Left cardiac atrium (tissue), 4 donors: Measurements from ENCODE around the gene ZFP62. TPM values are rescaled to one million over a fixed set of nuclear protein-coding genes. Genes with fewer than 3 reads are reported as not detected.
"Not testable (repeated sequence)": the region's sequence is repeated elsewhere in the genome, so short reads cannot be mapped to it uniquely, and the experiment has no call there.

Experiments
- ATAC-seq, 2 donors: fragments of 200-7000 bp; cut with Tn5 transposase; one replicate each; pipeline ENCODE4 v1.9.1; 2020; ENCODE audit warnings: mild to moderate bottlenecking in 2 of 2, moderate library complexity in 2 of 2
- DNase-seq: peaks from one replicate; pipeline ENCODE4 v3.0.0-alpha.2; 2020
- intact Hi-C, 2 donors: fragments of 100-400 bp; cut with DNase I; formaldehyde crosslinking; loops; one replicate each; pipeline versions ENCODE4 v1.14.1 to v1.15.1; 2022 to 2023
- total RNA-seq, 2 donors: library from RNA; stranded (reverse); fragmentation: NEBNext Ultra II Directional; extraction: Animal tissue kit (Norgen Biotek cat#: 25700); gene quantifications; one replicate each; pipeline ENCODE4 v1.2.1, GENCODE V29; 2021
- donor health status: DM: no; HTN: yes; CAD: no.
- donor health status: DM: no; HTN: yes; CAD: no; lungs with severe emphysema.
- donor health status: DM: yes; HTN: yes; CAD: no.
- donor health status: Dilated cardiomyopathy.

ZFP62 gene
- total RNA-seq, 2 donors from 2014 or later, result 14.4 to 16.8 TPM

DNA sequence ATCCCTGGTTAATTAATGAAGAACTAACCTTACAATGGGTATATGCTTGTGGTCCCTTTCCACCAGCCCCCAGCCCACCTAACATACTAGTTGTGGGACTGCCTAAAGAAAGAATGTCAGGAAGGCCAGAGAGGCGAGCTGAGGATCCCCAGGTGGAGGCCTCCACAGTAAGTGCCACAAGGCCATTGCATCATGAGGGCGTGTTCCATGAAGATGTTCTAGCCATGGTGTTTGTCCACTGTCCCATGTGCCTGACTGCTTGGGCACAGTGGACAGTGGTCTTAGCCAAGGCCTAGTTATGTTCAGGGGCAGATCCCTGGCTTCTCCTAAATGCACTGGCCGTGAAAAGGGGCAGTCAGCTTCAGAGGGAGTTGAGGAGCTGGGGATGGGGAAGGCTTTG lies 21.1 kb downstream of the ZFP62 start:
- DNase-seq (no peak), ATAC-seq (no peak)
- intact Hi-C loops, result no loop called here

DNA sequence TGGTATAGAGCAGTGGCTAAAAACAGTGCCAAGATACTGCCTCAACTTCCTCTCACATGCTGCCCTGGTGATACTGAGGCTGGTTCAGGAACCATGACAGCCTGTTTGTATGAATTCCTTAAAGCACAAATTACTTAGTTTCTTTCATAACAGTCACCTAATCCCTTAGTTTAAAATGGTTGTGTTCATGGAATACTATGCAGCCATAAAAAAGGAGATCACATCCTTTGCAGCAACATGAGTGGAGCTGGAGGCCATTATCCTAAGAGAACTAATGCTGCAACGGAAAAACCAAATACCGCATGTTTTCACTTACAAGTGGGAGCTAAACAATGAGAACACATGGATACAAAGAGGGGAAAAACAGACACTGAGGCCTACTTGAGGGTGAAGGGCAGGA lies 21.8 kb downstream of the ZFP62 start:
- ATAC-seq (no peak), DNase-seq (no peak)
- intact Hi-C loops, result no loop called here

DNA sequence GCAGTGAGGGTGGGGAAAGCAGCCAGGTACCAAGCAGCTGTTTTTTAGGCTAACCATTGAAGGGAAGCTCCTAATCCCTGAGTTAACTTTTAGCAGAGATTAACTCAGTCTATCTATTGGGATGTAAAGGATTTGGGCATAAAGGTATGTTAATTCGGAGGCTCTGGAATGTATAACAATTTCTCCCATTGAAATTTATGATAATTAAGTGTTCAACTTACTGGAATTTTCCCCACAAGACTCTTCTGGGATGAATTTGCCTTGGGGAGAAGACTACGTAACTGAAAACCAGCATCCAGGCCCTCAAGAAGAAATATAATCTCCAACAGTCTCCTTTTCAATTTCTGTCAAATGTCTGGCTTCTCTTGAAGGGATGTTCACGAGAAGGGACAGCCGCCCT lies 23.6 kb downstream of the ZFP62 start:
- DNase-seq (no peak), ATAC-seq (no peak)
- intact Hi-C loops, result no loop called here

DNA sequence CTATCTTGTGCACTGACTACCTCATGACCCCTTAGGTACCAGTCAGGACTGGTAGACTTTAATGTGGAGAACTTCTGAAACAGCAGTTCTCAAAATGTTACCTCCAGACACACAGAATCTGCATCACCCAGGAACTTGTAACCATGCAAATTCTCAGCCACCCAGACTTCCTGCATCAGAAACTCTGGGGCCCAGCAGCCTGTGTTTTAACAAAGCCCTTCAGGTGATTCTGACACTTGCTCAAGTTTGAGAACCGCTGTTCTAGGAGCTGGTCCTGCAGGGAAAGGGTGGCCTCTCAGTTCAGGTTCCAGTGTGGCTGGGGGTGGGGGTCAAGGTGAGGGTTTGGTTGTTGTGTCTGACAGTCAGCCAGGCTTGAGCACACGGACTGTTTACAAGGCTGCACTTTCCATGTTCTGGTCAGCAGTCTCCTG lies 28.4 kb downstream of the ZFP62 start:
- ATAC-seq (no peak), DNase-seq (no peak)
- intact Hi-C loops, result no loop called here

DNA sequence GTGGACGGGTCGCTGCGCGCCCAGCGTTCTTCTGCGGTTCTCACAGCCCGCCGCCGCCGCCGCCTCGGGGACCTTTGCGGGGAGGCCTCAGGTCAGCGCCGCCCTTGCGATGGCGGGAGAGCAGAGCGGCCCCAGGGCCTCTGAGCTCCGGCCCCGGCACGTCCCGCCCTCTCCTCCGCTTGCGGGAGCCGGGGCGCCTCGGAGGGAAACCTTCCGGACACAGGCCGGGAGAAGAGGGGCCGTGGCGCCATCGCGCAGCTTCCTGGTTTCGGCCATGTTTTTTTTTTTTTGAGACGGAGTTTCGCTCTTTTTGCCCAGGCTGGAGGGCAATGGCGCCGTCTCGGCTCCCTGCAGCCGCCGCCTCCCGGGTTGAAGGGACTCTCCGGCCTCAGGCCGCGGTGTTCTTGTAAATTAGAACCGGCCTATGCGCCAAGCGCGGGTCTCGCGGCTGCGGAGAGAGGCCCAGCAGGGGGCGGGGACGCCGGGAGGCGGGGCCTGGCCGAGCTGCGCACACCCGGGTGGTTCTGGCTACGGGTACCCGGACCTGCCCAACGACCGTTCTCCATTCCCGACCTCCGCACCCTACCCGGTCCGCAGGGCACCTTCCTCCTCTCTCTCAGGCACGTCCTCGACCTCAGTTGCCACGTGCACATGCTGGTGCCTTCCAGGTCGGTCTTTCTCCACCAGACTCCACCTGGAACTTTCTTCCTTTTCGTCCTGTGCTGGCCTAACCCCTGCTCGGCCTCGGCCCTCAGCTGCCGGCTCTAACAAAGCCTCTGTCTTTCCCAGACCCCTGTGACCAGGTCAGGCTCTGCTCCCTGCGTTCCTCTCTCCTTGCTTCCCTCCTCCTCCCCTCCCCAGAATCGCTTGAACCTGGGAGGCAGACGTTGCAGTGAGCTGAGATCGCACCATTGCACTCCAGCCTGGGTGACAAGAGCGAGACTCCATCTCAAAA lies 29.7 kb downstream of the ZFP62 start:
- peak; percentile 97 to 98 for ATAC-seq
- intact Hi-C loops, result no loop called here

DNA sequence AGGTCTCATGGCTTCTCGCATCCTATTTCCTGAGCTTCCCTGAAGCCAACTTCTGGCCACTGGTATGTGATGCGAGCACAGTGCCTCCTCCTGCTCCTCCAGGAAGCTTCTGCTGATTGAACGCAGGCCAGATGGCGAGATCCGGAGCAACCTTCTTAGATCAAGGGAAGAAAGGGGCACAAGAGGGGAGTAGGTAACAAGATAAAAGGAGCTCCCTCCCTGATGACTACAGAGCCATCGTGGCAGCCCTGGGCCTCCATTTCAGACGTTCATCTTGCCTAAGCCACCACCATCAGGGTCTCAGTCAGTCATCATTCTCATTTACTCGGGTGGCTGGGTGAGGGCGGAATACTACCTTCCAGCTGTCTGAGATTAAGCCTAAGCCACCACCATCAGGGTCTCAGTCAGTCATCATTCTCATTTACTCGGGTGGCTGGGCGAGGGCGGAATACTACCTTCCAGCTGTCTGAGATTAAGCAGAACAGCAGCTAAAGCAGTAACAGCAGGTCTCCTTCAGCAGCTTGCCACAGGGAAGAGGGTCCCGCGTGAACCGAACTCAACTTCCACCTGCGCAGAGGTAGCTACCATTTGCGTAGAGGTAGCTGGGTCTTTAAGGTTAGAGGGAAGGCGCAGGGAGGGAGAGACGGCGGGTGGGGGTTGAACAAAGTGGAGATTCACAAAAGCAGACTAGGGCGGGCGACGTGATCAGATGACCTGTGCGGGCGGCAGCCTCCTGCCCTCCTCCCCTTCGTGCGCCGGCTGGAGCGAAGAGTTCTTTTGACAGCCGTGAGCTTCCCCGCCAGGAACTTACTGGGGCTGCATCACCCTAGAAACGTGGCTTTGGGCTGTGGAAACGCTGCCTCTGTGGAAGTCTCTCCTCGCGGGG lies 30.6 kb downstream of the ZFP62 start:
- intact Hi-C loops, result no loop called here
- ATAC-seq (peak; percentile 77), DNase-seq (peak; percentile 73)

More for the DNA sequence above, 29.7 kb downstream of the ZFP62 start:
- DNase-seq, result peak; percentile 89

DNA sequence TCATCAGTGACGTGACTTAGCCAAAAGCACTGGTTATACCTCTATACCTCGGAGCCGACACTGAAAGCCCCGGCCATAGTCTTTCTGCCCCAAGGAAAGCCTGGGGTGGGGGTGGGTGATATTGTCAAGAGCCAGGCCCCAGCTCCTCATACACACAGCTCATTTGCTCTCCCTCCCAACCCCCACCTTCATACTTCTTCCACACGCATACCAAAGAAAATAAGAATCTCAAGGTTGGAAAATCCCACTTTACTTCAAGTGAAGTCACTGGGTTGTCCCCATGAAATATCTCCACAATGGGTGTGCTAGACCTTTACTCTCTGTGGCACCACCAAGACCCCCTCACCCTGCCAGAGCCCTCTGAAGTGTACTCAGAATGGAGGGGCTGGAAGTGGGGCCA lies 31.4 kb downstream of the ZFP62 start:
- ATAC-seq (no peak), DNase-seq (no peak)
- intact Hi-C loops, result no loop called here

DNA sequence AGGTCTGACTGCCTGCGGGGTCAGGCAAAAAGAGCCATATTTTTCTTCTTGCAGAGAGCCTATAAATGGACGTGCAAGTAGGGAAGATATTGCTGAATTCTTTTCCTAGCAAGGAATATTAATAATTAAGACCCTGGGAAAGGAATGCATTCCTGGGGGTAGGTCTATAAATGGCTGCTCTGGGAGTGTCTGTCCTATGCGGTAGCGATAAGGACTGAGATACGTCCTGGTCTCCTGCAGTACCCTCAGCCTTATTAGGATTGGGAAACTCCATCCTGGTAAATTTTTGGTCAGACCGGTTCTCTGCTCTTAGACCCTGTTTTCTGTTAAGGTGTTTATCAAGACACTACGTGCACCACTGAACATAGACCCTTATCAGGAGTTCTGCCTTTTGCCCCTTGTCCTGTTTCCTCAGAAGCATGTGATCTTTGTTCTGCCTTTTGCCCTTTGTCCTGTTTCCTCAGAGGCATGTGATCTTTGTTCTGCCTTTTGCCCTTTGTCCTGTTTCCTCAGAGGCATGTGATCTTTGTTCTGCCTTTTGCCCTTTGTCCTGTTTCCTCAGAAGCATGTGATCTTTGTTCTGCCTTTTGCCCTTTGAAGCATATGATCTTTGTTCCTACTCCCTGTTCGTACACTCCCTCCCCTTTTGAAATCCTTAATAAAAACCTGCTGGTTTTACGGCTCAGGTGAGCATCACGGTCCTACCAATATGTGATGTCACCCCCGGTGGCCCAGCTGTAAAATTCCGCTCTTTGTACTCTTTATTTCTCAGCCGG lies 32.1 kb downstream of the ZFP62 start:
- ATAC-seq, DNase-seq, intact Hi-C loops: not testable (repeated sequence)

DNA sequence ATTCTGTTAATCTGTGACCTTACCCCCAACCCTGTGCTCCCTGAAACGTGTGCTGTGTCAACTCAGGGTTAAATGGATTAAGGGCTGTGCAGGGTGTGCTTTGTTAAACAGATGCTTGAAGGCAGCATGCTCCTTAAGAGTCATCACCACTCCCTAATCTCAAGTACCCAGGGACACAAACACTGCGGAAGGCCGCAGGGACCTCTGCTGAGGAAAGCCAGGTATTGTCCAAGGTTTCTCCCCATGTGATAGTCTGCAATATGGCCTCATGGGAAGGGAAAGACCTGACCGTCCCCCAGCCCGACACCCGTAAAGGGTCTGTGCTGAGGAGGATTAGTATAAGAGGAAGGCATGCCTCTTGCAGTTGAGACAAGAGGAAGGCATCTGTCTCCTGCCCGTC lies 33.7 kb downstream of the ZFP62 start:
- ATAC-seq, DNase-seq, intact Hi-C loops: not testable (repeated sequence)

DNA sequence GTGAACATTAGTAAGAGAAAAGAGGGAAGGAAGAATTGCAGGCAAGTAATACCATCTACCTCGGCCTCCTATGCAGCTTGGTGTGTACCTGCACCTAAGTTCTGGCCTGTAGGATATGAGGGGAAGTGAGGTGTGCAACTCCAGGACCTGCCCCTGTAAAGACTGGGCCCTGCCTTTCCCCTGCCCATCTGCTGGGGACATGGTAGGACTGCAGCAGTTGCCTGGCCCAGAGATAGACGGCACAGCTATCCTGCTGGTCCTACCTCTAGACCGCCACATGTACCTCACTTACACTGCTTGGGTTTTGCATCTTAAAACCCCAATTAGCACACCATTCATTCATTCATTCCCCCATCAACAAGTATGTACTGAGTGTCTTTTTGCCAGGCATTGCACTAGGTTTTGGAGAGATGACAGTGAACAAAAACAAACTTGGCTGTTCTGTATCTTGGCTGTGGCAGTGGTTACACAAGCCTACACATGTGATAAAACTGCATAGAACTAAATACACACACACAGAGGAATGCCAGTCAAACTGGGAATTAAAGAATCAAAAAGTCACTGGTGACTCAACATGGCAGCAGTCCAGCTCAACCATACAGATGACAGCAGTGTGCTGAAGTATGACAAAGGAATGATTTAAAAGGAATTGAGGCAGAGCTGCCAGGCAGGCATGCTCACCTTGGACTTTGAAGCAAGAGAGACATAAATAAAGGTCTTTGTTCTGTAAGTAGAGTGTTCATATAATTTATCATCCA lies 35.1 kb downstream of the ZFP62 start:
- intact Hi-C loops, result no loop called here
- DNase-seq (no peak), ATAC-seq (peak in 1 of 2 donors; percentile 47)

DNA sequence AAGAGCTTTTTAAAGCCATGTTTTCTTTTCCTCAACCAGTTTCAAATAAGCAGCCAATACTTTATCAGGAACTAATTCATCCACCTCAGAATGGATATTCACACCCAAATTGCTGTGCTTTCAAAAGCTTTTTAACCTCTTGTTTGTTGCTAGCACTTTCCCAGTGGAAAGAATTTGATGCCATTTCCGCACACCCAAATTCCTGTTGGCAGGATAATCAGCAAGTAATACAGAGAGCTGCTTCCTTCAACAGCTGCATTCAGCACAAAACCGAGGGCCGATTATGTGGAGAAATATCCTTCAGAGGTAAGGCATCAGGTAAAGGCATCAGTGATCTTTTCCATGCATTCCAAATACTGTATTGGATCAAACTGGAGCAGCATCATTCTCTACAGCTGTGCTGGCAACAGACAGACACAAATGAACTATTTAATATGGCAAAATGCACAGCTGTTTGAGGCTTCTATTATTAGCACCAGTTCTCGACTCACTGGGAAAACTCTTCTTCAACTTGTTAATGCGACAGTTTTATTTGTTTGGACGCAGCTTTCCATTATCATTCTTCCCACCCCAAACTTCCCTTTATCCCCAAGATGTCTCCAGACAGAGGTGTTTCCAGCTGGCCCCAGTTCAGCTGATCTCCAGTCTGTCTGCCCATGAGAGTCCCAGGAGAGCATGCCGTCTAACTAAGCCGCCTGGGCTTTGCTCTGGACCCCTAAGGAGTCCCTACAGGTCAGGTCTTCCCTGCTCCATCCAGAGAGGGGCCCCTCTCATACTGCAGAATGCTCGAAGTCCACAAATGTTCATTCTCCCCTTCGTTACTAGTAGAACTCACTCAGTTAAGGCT lies 36.2 kb downstream of the ZFP62 start:
- intact Hi-C loops, result no loop called here
- ATAC-seq, result no peak
- DNase-seq, result no peak

DNA sequence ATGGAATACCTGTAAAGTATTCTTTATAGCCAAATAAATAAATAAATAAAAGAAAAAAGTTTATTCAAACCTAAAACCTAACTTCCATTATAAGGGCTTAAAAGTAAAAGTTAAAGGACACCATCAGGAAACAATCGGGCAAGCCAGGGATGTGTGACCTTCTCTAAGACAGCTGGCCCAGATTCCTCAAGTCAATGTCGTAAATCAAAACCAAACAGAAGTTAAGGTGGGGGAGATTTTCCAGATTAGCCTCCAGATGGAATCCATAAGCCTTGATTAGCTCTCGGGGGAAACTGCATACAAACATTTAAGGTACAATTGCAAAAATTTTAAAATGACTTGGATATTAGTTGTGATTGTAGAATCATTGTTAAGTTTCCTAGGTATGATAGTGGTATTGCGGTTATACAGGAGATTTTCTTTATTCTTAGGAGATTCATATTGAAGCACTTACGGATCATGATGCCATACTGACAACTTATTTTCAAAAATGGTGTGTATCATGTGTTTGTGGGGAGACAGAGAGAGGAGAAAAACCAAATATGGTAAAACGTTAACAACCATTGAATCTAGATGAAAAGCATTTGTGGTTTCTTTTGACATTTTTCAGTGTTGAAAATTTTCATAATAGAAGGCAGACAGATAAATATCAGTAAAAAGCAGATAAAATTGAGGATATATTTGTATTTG lies 37.0 kb downstream of the ZFP62 start:
- intact Hi-C loops, result no loop called here
- ATAC-seq (no peak), DNase-seq (no peak)

DNA sequence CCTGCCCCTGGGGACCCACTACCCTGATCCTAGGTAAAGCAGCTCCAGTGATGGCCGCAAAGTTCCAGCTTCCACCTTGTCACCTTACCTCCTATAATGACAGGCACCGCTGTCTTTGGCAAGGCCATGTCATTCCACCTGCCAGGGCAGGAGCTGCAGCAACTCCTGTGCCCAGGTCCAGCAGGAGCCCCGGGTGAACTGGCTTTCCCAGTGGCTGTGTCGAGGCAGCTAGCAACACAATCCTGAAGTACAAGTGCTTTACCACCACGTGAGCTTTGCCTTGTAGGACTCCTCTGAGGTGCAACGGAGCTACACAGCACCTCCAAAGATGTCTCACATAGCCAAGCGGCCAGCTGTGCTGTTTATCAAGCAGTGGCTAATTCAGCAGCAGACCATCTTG lies 37.7 kb downstream of the ZFP62 start:
- intact Hi-C loops, result no loop called here
- no peak for DNase-seq

DNA sequence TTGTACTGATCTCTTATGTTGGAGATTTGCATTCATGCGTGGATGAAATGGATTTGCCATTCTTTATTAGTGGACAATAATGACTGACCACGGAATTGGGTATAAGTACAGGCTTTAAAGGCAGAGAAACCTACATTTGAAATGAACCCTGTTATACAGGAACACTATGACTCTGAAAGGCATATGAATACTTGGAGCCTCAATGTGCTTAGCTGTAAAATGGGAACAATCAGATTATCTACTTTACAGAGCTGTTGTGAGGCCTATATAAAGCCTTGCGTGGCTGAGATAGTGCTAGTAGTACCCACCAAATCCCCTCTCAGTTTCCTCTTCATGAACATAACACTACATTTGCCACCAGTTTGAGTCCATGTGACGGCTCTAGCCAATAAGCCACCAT lies 39.5 kb downstream of the ZFP62 start:
- DNase-seq, result no peak
- ATAC-seq, result no peak
- intact Hi-C loops, result no loop called here

More for the DNA sequence above, 37.7 kb downstream of the ZFP62 start:
- no peak for ATAC-seq

DNA sequence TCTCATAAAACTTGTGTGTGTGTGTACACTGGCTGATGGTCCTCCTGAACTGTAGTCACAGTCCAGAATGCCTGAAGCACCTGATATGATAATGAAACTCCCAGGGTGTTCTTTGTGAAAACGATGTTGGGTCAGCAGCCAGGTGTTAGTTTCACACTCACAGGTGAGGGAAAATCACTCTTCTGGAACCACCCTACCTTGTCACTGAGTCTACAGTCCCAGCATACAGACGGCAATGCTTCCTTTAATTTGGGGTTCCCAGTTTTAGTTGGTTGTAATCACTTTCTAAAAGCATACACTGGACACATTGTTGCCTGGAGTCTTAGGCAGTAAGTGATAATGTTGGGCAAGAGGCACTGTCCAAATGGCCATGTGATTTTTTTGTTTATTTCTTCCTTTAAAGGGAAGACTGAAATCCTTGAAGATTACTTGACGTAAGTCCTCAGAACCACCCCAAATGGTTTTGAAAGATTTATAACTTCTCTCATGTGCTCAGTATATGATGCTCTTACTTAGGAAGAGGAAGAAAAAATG lies 40.2 kb downstream of the ZFP62 start:
- ATAC-seq (peak; percentile 40 to 74), DNase-seq (no peak)
- intact Hi-C loops, result no loop called here

DNA sequence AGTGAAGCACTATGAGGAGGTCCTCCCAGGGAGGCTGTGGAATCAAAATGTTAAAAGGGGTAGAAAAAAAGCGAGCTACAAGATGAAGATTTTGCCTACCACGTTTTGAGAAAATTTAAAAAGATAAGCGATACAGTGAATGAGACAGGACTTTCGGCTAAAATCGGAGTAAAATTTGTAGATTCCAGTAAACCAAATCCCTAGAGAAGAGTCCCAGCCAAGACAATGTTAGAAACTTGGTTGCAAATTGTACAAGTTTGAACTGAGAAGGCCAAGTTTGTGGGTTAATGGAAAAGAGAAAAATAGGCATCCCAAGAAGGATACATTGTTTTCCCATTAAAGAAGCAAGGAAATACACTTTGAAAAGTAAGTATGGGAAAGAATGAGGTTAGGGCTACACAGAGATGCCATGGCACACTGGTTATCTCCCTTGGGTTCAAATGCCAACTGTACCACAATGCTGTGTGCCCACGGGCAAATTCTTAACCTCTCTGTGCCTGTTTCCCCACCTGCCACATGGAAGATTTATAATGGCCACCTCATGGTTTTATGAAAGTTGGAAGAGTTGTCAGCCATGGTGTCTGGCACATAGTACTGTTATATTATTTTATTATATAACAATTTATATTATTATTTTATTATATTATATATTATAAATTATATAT lies 42.3 kb downstream of the ZFP62 start:
- no peak for DNase-seq
- ATAC-seq, result no peak
- intact Hi-C loops, result loop anchor here in 1 of 2 donors (5.0 kb wide), 1 partner anchor 38 kb away; no protein-coding TSS in a partner anchor
